ENCODE results near the gene CIAO3. TPM values are rescaled to one million over a fixed set of nuclear protein-coding genes. Genes with fewer than 3 reads are reported as not detected.
A peak's percentile ranks its signal among the peaks of the same experiment; 100 is the strongest.

The CIAO3 gene
- total RNA-seq, 2 donors from 2014 or later = 38.0 to 40.6 TPM

- DNase-seq = peak; percentile 98
- H3K27ac Mint-ChIP-seq = peak within 1 kb of the TSS; percentile 54
- no peaks in the 10 kb centered on the region for H3K27me3 Mint-ChIP-seq (ENCODE audit: low read depth)
- peak; percentile 79 to 80 for ATAC-seq (replicated peaks in 1 of 2)
- peak within 1 kb of the TSS; percentile 84 to 88 for H3K4me3 Mint-ChIP-seq
- peaks cover 0 to 5% of the 10 kb centered on the region in 2 donors for H3K36me3 Mint-ChIP-seq (ENCODE audit: insufficient read depth in 2 of 2)
- H3K4me1 Mint-ChIP-seq (ENCODE audit: low read depth) = peaks cover 54% of the 10 kb centered on the region
- no peaks in the 10 kb centered on the region for H3K9me3 Mint-ChIP-seq
These were observed 56.6 kb downstream of the CIAO3 start, which contains the start of gene JMJD8 for GRCh38 chr16:684071-684794. TSS of gene JMJD8 (minus strand) at chr16:684334. CDS start at chr16:684319, 15 bp downstream.

DNA sequence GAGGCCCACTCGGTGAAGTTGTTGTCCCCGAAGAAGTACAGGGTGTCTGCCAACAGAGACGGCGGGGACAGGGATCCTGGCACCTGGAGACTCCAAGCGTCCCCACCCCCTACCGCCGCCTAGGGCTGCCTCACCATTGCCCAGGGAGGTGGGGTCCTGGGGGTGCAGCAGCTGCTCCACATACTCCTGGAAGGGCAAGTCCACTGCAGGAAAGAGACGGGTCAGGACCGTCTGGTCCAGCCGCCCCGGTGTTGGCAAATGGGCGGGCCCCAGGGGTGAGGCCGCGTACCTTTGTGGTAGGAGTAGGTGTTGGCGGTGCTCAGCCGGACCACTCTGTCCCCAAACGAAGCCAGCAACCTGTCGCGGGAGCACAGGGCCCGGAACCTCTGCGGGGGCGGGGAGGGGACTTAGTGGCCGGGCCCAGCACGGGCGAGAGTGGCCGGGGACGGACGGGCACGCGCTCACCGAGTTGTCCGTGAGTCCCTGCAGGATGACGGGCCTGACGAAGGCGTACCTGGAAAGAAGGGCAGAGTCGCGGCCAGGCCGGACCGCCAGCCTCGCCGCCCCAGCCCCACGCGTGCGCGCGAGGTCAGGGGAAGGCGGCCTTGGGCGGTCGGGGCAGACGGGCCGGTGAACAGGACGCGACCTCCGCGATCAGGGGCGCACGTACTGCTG is 57.3 kb downstream of the CIAO3 start:
- Mint-ChIP-seq H3K4me3 (peak overlapping the region; percentile 84 to 87), H3K9me3 (no peaks in the 10 kb centered on the region), H3K27ac (no peak overlapping the region), H3K4me1 (ENCODE audit: low read depth) (peaks cover 52% of the 10 kb centered on the region), H3K36me3 (ENCODE audit: insufficient read depth in 2 of 2) (peaks cover 0 to 5% of the 10 kb centered on the region in 2 donors), H3K27me3 (ENCODE audit: low read depth) (no peaks in the 10 kb centered on the region)
- DNase-seq = no peak
- ATAC-seq (replicated peaks in 1 of 2) = no peak

- Mint-ChIP-seq H3K9me3 (no peaks in the 10 kb centered on the region), H3K36me3 (ENCODE audit: insufficient read depth in 2 of 2) (peaks cover 0 to 5% of the 10 kb centered on the region in 2 donors), H3K4me1 (ENCODE audit: low read depth) (peaks cover 47% of the 10 kb centered on the region)
These were observed 58.1 kb downstream of the CIAO3 start for GRCh38 chr16:682493-683395.

DNA sequence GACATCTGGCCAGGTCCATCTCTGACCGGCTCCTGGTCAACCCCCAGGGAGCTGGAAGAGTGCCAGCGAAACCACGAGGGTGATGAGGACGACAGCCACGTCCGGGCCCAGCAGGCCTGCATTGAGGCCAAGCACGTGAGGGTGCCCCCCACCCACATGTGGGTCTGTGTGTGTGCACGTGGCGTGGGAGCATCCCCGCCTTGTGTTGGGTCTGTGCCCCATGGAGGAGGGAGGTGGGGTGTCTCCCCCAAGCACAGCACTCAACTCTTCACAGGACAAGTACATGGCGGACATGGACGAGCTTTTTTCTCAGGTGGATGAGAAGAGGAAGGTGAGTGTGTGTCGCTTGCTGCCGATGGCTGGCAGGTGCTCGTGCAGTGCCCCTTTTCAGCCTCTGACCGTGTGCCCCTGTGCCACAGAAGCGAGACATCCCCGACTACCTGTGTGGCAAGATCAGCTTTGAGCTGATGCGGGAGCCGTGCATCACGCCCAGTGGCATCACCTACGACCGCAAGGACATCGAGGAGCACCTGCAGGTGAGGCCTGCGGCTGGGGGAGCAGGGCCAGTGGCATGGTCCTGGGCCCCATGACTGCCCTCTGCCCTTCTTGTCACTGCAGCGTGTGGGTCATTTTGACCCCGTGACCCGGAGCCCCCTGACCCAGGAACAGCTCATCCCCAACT is 58.9 kb downstream of the CIAO3 start:
- Mint-ChIP-seq H3K27me3 (ENCODE audit: low read depth) (no peaks in the 10 kb centered on the region), H3K27ac (no peak overlapping the region), H3K36me3 (ENCODE audit: insufficient read depth in 2 of 2) (peaks cover 0 to 5% of the 10 kb centered on the region in 2 donors), H3K9me3 (no peaks in the 10 kb centered on the region), H3K4me3 (peak overlapping the region; percentile 84 to 87), H3K4me1 (ENCODE audit: low read depth) (peaks cover 47% of the 10 kb centered on the region)
- DNase-seq (no peak), ATAC-seq (replicated peaks in 1 of 2) (no peak)

More at GRCh38 chr16:682493-683395, 58.1 kb downstream of the CIAO3 start:
- no peak for DNase-seq
- Mint-ChIP-seq H3K4me3 (peak overlapping the region; percentile 84 to 87), H3K27ac (no peak overlapping the region), H3K27me3 (ENCODE audit: low read depth) (no peaks in the 10 kb centered on the region)
- no peak for ATAC-seq (replicated peaks in 1 of 2)

DNA sequence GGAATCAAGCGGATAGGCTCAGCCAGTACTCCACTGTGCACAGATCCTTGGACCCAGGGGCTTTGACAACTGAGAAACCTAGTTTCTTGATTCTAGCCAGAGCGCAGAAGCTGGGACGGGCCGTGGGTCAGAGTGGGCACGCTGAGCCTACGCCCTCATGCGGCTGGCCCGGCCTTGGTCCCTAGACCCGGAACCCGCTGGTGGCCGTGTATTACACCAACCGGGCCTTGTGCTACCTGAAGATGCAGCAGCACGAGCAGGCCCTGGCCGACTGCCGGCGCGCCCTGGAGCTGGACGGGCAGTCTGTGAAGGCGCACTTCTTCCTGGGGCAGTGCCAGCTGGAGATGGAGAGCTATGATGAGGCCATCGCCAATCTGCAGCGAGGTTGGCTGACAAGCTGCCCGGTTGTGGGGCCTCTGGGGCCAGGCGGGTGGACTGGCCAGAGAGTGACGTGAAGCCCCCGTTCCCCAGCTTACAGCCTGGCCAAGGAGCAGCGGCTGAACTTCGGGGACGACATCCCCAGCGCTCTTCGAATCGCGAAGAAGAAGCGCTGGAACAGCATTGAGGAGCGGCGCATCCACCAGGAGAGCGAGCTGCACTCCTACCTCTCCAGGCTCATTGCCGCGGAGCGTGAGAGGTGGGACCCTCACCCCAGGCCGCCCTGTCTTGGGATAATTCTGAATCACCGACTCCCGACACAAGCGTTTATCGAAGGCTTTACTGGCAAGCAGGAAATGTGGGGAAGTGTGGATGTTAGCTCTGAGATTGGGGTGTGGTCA is 59.6 kb downstream of the CIAO3 start:
- DNase-seq = peak in 1 of 2 donors; percentile 38
- Mint-ChIP-seq H3K27me3 (ENCODE audit: low read depth) (no peaks in the 10 kb centered on the region), H3K9me3 (no peaks in the 10 kb centered on the region), H3K4me3 (peak overlapping the region; percentile 84 to 87), H3K27ac (no peak overlapping the region), H3K4me1 (ENCODE audit: low read depth) (peaks cover 43% of the 10 kb centered on the region), H3K36me3 (ENCODE audit: insufficient read depth in 2 of 2) (peaks cover 0 to 5% of the 10 kb centered on the region in 2 donors)
- ATAC-seq (replicated peaks in 1 of 2) = no peak

DNA sequence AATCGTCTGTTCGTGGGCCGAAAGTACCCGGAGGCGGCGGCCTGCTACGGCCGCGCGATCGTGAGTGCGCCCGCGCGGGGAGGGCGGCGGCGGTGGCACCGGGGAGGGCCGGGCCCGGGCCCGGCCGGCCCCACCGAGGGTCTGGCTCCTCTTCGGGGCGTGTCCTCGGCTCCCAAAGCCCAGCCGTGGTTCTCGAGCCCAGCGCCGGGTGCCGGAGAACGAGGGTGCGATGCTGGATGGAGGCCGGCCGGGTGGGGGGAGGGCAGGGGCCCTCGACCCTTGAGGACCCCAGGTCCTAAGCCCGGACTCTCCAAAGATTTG is 60.2 kb downstream of the CIAO3 start:
- DNase-seq (no peak), ATAC-seq (replicated peaks in 1 of 2) (peak in 1 of 2 donors; percentile 1)
- Mint-ChIP-seq H3K9me3 (no peaks in the 10 kb centered on the region), H3K27ac (no peak overlapping the region), H3K4me1 (ENCODE audit: low read depth) (peaks cover 40% of the 10 kb centered on the region), H3K4me3 (peak overlapping the region; percentile 87 to 94), H3K27me3 (ENCODE audit: low read depth) (no peaks in the 10 kb centered on the region), H3K36me3 (ENCODE audit: insufficient read depth in 2 of 2) (peaks cover 0 to 5% of the 10 kb centered on the region in 2 donors)

DNA sequence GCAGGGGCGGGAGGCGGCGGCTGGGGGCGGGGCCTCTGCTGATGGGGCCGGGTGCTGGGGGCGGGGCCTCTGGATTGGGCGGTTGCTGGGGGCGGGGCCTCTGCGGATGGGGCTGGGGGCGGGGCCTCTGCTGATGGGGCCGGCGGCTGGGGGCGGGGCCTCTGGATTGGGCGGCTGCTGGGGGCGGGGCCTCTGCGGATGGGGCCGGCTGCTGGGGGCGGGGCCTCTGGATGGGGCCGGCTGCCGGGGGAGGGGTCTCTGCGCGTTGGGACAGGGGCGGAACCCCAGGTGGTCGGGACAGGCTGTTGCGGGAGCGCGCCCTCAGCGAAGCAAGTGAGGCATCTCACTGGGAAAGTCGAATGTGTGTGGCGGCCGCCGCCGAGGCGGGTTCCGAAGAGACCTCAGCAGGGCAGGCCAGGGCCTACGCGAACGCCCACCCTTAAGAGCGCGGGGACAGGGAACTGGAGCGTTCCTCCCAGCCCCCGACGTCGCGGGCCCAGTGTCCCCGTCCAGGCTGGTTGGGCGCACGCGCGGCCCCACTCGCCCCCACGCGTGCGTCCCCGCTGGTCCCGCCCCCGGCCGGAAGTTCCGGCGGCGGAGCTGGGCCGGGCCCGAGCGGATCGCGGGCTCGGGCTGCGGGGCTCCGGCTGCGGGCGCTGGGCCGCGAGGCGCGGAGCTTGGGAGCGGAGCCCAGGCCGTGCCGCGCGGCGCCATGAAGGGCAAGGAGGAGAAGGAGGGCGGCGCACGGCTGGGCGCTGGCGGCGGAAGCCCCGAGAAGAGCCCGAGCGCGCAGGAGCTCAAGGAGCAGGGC is 60.8 kb downstream of the CIAO3 start, which contains the start of gene STUB1:
TSS of gene STUB1 (plus strand) at position 597 of the 811 bp plus-strand sequence. CDS start at position 713, 116 bp downstream.
- Mint-ChIP-seq H3K36me3 (ENCODE audit: insufficient read depth in 2 of 2) (peaks cover 0 to 5% of the 10 kb centered on the region in 2 donors), H3K4me1 (ENCODE audit: low read depth) (peaks cover 37% of the 10 kb centered on the region), H3K4me3 (peak within 1 kb of the TSS; percentile 87 to 94)

More for the DNA sequence above, 60.8 kb downstream of the CIAO3 start, which contains the start of gene STUB1:
- Mint-ChIP-seq H3K27me3 (ENCODE audit: low read depth) (no peaks in the 10 kb centered on the region), H3K27ac (peak within 1 kb of the TSS; percentile 51), H3K9me3 (no peaks in the 10 kb centered on the region)
- ATAC-seq (replicated peaks in 1 of 2) = peak; percentile 65 to 67
- peak; percentile 95 for DNase-seq

Other genes starting within 250 kb of the CIAO3 start
- 10 to 100 TPM; 46.6 to 58.5 TPM for gene CAPN15, start 213.3 kb downstream of the CIAO3 start, total RNA-seq
- under 1 TPM in 1 of 2 donors, not detected in 1; 0.10 TPM for gene PRR35, start 180.6 kb downstream of the CIAO3 start, total RNA-seq
- 1 to 10 TPM; 1.4 TPM for gene NHLRC4, start 174.0 kb downstream of the CIAO3 start, total RNA-seq
- gene PIGQ, start 171.0 kb downstream of the CIAO3 start, total RNA-seq = 10 to 100 TPM; 18.2 to 22.4 TPM
- 10 to 100 TPM; 15.0 to 15.3 TPM for gene RAB40C, start 150.9 kb downstream of the CIAO3 start, total RNA-seq
- under 1 TPM; 0.49 to 0.72 TPM for gene WFIKKN1, start 110.0 kb downstream of the CIAO3 start, total RNA-seq
- 10 to 100 TPM; 55.4 to 57.4 TPM for gene METTL26, start 104.7 kb downstream of the CIAO3 start, total RNA-seq
- 10 to 100 TPM; 27.9 to 34.4 TPM for gene MCRIP2, start 99.2 kb downstream of the CIAO3 start, total RNA-seq
- gene WDR90, start 91.6 kb downstream of the CIAO3 start, total RNA-seq = 10 to 100 TPM; 40.3 to 47.7 TPM
- gene RHOT2, start 72.9 kb downstream of the CIAO3 start, total RNA-seq = 100 to 1,000 TPM; 110 to 115 TPM
- 1 to 10 TPM; 3.5 to 5.8 TPM for gene RHBDL1, start 65.3 kb downstream of the CIAO3 start, total RNA-seq
- gene STUB1, start 60.6 kb downstream of the CIAO3 start, total RNA-seq = 10 to 100 TPM; 53.6 to 70.4 TPM
- 10 to 100 TPM; 15.7 to 20.7 TPM for gene JMJD8, start 56.7 kb downstream of the CIAO3 start, total RNA-seq
- gene WDR24, start 50.6 kb downstream of the CIAO3 start, total RNA-seq = 10 to 100 TPM; 20.5 to 22.9 TPM
- 1 to 10 TPM; 8.8 TPM for gene FBXL16, start 35.2 kb downstream of the CIAO3 start, total RNA-seq
- 10 to 100 TPM; 11.1 to 11.7 TPM for gene METRN, start 25.9 kb downstream of the CIAO3 start, total RNA-seq
- 10 to 100 TPM; 36.4 to 36.9 TPM for gene ANTKMT, start 19.9 kb downstream of the CIAO3 start, total RNA-seq
- gene CCDC78, start 14.6 kb downstream of the CIAO3 start, total RNA-seq = 1 to 10 TPM; 3.0 to 3.9 TPM
- 10 to 100 TPM; 11.4 to 17.6 TPM for gene HAGHL, start 13.9 kb downstream of the CIAO3 start, total RNA-seq
- gene MSLN, start 19.7 kb upstream of the CIAO3 start, total RNA-seq = not detected
- gene RPUSD1, start 47.4 kb upstream of the CIAO3 start, total RNA-seq = 10 to 100 TPM; 14.0 to 22.7 TPM
- 10 to 100 TPM; 74.5 to 97.8 TPM for gene CHTF18, start 47.6 kb upstream of the CIAO3 start, total RNA-seq
- gene GNG13, start 59.7 kb upstream of the CIAO3 start, total RNA-seq = not detected
- 10 to 100 TPM; 26.9 to 33.2 TPM for gene LMF1, start 230.0 kb upstream of the CIAO3 start, total RNA-seq
- 1 to 10 TPM; 1.8 to 2.1 TPM for gene SOX8, start 240.8 kb upstream of the CIAO3 start, total RNA-seq